Kidney (tissue), 14 donors: Measurements from ENCODE around the gene C4orf54. TPM values are rescaled to one million over a fixed set of nuclear protein-coding genes. Genes with fewer than 3 reads are reported as not detected.

Experiments
- DNase-seq, 5 donors: peaks; one replicate each; pipeline ENCODE4 v3.0.0-alpha.2; 2013 to 2020
- FAIRE-seq: peaks from 2 replicates; lab custom pipeline; 2012; peaks lifted over from hg19 to GRCh38; lab: Jason Lieb, UNC
- H3K27ac ChIP-seq, 2 donors: one replicate each; pipeline ENCODE4 v1.7.0; 2013; ENCODE audit warnings: low read depth in 2 of 2, low read length in 2 of 2, inconsistent platforms in 1 of 2
- H3K27me3 ChIP-seq: one replicate; pipeline ENCODE4 v1.7.1; 2013; ENCODE audit warnings: low read length, inconsistent platforms; ENCODE audit not compliant: control insufficient read depth, insufficient read depth
- H3K36me3 ChIP-seq, 3 donors: one replicate each; pipeline versions ENCODE4 v1.7.0 to v1.7.1; 2013; ENCODE audit warnings: low read length in 3 of 3, control low read depth in 1 of 3, inconsistent platforms in 1 of 3; ENCODE audit not compliant: insufficient read depth in 3 of 3, control insufficient read depth in 2 of 3
- H3K4me1 ChIP-seq, 3 donors: one replicate each; pipeline versions ENCODE4 v1.7.0 to v1.7.1; 2013; ENCODE audit warnings: low read length in 3 of 3, inconsistent platforms in 1 of 3, low read depth in 1 of 3; ENCODE audit not compliant: control insufficient read depth in 2 of 3, insufficient read depth in 2 of 3
- H3K4me3 ChIP-seq, 3 donors: one replicate each; pipeline versions ENCODE4 v1.7.0 to v1.8.1; 2013; ENCODE audit warnings: low read length in 3 of 3, control low read depth in 1 of 3, inconsistent platforms in 1 of 3
- H3K9ac ChIP-seq, 3 donors: one replicate each; pipeline versions ENCODE4 v1.7.0 to v1.7.1; 2013; ENCODE audit warnings: low read length in 3 of 3, control low read depth in 1 of 3, inconsistent platforms in 1 of 3
- H3K9me3 ChIP-seq, 3 donors: one replicate each; pipeline versions ENCODE4 v1.7.0 to v1.7.1; 2013; ENCODE audit warnings: low read length in 3 of 3, control low read depth in 1 of 3, inconsistent platforms in 1 of 3; ENCODE audit not compliant: control insufficient read depth in 2 of 3, insufficient read depth in 1 of 3
- intact Hi-C: fragments of 100-400 bp; cut with DNase I; formaldehyde crosslinking; loops from one replicate; pipeline ENCODE4 v1.11.1; 2022
- polyA plus RNA-seq: library from polyadenylated mRNA; stranded (reverse); fragments of 350-450 nt; fragmentation: Illumina TruSeq; extraction: RNeasy Lipid Tissue Mini Kit (QIAGEN cat#74804); gene quantifications from one replicate; pipeline ENCODE4 v1.2.3, GENCODE V29; 2014; ENCODE audit warnings: low read depth, low replicate concordance; ENCODE audit not compliant: insufficient read depth
- total RNA-seq: library from RNA; stranded (reverse); fragmentation: NEBNext Ultra II Directional; extraction: Animal tissue kit (Norgen Biotek cat#: 25700); gene quantifications from one replicate; pipeline ENCODE4 v1.2.1, GENCODE V29; 2021
- TF ChIP-seq, protein P1 (sequence below): IDR thresholded peaks from 3 replicates; pipeline ENCODE4 v1.5.1; 2012; ENCODE audit warnings: mild to moderate bottlenecking, moderate library complexity, borderline replicate concordance; ENCODE audit not compliant: insufficient read depth; ENCODE audit errors: extremely low read depth
- donor health status: control.
- donor health status: control.
- donor health status: control.
- donor health status: control.
- donor health status: control.
- donor health status: DM: yes; HTN: yes; CAD: no.
- donor health status: Normal renal cell carcinoma (clear cell type).

The C4orf54 gene
- total and polyA plus RNA-seq, 2 donors from 2014 or later: 0.19 to 0.56 TPM

DNA sequence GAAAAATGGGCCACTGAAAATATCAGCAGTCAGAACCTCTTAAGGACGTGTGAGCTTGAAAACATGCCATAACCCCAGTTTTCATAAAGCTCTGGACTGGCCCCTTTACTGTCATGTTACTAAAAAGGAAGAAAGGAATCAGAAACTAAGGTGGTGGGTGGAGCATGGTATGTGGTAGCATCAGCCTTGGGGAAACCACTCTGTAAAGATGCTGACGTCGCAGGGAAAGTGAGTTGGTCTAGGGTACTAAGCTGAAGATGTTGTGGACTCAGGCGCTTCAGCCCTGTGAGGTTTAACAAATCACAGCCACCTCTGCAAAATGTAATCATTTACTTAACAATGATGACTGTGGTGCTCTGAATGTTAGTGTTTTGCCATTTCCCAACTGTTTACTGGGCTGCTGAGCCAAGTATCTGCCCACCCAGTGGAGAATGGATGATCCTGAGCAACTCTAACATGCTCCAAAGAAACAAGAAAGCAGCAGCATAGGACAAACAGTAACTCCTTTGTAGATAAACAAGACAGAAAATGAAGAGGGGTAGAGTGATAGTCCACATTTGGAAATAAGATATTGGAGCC, 33.4 kb downstream of the C4orf54 start:
- Histone ChIP-seq H3K4me1 (no peaks in the 10 kb centered on the region), H3K27me3 (no peaks in the 10 kb centered on the region), H3K36me3 (no peaks in the 10 kb centered on the region), H3K27ac (no peak overlapping the region), H3K4me3 (no peak overlapping the region), H3K9me3 (no peaks in the 10 kb centered on the region), H3K9ac (no peak overlapping the region)
- DNase-seq (no peak), FAIRE-seq (no peak)
- intact Hi-C loops: no loop called here
- TF ChIP-seq, protein P1, sequence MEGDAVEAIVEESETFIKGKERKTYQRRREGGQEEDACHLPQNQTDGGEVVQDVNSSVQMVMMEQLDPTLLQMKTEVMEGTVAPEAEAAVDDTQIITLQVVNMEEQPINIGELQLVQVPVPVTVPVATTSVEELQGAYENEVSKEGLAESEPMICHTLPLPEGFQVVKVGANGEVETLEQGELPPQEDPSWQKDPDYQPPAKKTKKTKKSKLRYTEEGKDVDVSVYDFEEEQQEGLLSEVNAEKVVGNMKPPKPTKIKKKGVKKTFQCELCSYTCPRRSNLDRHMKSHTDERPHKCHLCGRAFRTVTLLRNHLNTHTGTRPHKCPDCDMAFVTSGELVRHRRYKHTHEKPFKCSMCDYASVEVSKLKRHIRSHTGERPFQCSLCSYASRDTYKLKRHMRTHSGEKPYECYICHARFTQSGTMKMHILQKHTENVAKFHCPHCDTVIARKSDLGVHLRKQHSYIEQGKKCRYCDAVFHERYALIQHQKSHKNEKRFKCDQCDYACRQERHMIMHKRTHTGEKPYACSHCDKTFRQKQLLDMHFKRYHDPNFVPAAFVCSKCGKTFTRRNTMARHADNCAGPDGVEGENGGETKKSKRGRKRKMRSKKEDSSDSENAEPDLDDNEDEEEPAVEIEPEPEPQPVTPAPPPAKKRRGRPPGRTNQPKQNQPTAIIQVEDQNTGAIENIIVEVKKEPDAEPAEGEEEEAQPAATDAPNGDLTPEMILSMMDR: no peak

GRCh38 chr4:99622341-99622740, 35.3 kb downstream of the C4orf54 start:
- Histone ChIP-seq H3K27me3 (no peaks in the 10 kb centered on the region), H3K9ac (no peak overlapping the region), H3K4me1 (no peaks in the 10 kb centered on the region), H3K9me3 (no peaks in the 10 kb centered on the region), H3K36me3 (no peaks in the 10 kb centered on the region), H3K27ac (no peak overlapping the region), H3K4me3 (no peak overlapping the region)
- TF ChIP-seq, protein P1: no peak
- intact Hi-C loops: no loop called here
- FAIRE-seq (no peak), DNase-seq (no peak)

GRCh38 chr4:99617374-99617773, 40.3 kb downstream of the C4orf54 start:
- H3K9ac ChIP-seq: no peak overlapping the region
- TF ChIP-seq, protein P1: no peak
- FAIRE-seq (no peak), DNase-seq (no peak)
- H3K36me3 ChIP-seq: no peaks in the 10 kb centered on the region
- no peak overlapping the region for H3K27ac ChIP-seq
- H3K9me3 ChIP-seq: no peaks in the 10 kb centered on the region
- no peaks in the 10 kb centered on the region for H3K4me1 ChIP-seq
- no peak overlapping the region for H3K4me3 ChIP-seq
- H3K27me3 ChIP-seq: no peaks in the 10 kb centered on the region
- intact Hi-C loops: no loop called here
